ENCODE results near the gene NPC1L1. TPM values are rescaled to one million over a fixed set of nuclear protein-coding genes. Genes with fewer than 3 reads are reported as not detected.

NPC1L1 gene
- total RNA-seq, 1 experiment from 2014 or later, result 0.15 TPM

DNA sequence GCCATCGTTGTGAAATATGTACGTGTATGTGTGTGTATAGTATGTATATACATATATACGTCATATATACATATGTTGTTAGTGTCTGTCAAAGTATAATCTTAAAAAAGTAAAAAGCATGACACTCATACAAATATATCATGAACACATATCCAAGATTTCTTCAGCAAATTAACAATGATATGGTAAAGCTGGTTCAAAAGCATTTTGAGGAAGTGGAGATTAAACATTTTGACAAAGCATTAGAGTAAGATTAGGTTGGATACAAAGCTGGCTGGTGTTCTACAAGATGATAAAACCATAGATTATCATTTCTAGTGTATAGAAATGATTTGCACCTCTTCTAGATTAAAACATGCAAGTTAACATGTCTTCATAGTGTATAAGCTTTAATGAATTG lies 49.9 kb downstream of the NPC1L1 start:
- Histone ChIP-seq H3K4me1 (ENCODE audit: control insufficient read depth in 1 of 2, insufficient read depth in 2 of 2, low read length in 2 of 2) (peaks cover 5 to 16% of the 10 kb centered on the region in 2 experiments), H3K9ac (ENCODE audit: low read length) (peak overlapping the region; percentile 91), H3K27me3 (ENCODE audit: insufficient read depth, low read length) (no peaks in the 10 kb centered on the region), H3K27ac (ENCODE audit: low read depth, low read length) (peak overlapping the region; percentile 87; the same call in 1 of the 2 replicates), H3K36me3 (ENCODE audit: control insufficient read depth in 1 of 2, insufficient read depth in 2 of 2, low read length in 2 of 2) (no peaks in the 10 kb centered on the region; a peak in 1 of 4 replicates), H3K79me2 (ENCODE audit: insufficient read depth, low read length) (peaks cover 41% of the 10 kb centered on the region), H3K4me2 (ENCODE audit: low read length) (peak overlapping the region; percentile 83), H4K20me1 (ENCODE audit: insufficient read depth) (no peaks in the 10 kb centered on the region), H2AFZ (ENCODE audit: low read depth, low read length, poor library complexity, severe bottlenecking) (peak overlapping the region; percentile 90), H3K9me2 (ENCODE audit: insufficient read depth) (no peaks in the 10 kb centered on the region), H3K4me3 (replicated peaks in 1 of 2; ENCODE audit: low read depth in 1 of 2, low read length in 2 of 2) (peak overlapping the region; percentile 79 to 95), H3K9me3 (ENCODE audit: control insufficient read depth in 1 of 2, insufficient read depth in 1 of 2, low read depth in 1 of 2, low read length in 2 of 2) (no peaks in the 10 kb centered on the region)
- ChIA-PET RAD21 (ENCODE audit: low non-redundant PET in 1 of 2, low total read pairs in 2 of 2, uncharacterized antibody in 2 of 2, unreplicated experiment in 2 of 2) (no interaction called here), POLR2A (no interaction called here), CTCF (interaction anchor here (1.2 kb wide), 1 partner anchor 43 kb away, joined by 3 read pairs; no protein-coding TSS in a partner anchor)
- no peak for ATAC-seq
- no peak for TF ChIP-seq CEBPB (IDR thresholded peaks at IDR 0.05; ENCODE audit: low read depth)
- TF ChIP-seq JUND (IDR thresholded peaks at IDR 0.05), result no peak
- no peak for TF ChIP-seq EZH2phosphoT487 (IDR thresholded peaks at IDR 0.05; ENCODE audit: borderline replicate concordance)
- no peak for TF ChIP-seq CBX3 (IDR thresholded peaks at IDR 0.05; ENCODE audit: low read depth)
- no peak for TF ChIP-seq ELF1 (IDR thresholded peaks at IDR 0.05; ENCODE audit: borderline replicate concordance, low read depth)
- intact Hi-C loops (cut with micrococcal nuclease), result no loop called here
- BruUV-seq (replicated peaks), result TSS peak; percentile 91
- no peak for DNase-seq (ENCODE audit: low read depth, low spot score)

DNA sequence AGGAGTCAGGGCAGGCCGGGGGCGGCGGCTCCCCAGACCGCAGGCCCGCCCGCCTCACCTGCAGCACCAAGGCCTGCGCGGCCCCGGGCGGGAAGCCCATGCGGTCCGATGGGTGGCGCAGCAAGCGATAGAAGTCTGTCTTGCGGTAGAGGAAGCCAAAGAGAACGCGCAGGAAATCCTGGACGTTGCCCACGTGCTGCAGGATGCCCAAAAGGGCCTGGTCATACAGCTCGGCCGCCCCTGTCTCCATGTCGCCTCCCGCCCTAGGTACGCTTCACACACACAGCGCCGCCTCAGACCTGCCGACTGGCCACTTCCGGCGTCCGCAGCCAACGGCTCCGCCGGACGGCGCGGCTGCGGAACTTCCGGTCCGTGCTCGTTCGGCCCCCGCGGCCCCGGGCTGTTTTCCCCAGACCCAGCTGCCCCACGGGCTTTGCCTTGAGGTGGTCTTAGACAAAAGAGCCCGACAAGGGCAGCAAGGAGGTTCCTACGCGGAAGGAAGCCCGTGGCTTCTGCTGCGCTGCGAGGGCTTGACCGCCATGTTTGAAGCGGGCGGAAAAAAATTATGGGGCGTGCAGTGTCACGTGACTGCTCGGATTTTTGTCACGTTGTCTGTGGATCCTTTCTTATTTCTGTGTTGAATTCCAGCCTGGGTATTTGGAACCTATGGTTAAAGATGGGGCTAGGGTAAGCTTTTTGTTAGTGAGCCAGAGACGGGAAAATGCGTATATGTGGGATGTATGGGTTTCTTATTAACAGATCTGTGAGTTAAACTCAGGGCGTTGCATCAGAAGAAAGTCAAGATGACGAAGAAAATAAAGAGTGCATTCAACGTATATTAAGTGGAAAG lies 50.6 kb downstream of the NPC1L1 start, which contains the start of gene NUDCD3:
Gene NUDCD3, minus strand, starts transcription at position 308 of the 850 bp plus-strand sequence. Its CDS starts 58 bp downstream, at position 250.
- DNase-seq (ENCODE audit: low read depth, low spot score) (peak; percentile 78), ATAC-seq (peak; percentile 96)
- BruUV-seq (replicated peaks), result no TSS peak
- peak within 1 kb of the TSS; percentile 83 for H3K4me2 ChIP-seq (ENCODE audit: low read length)
- POLR2A ChIA-PET, result no interaction called here
- intact Hi-C loops (cut with micrococcal nuclease), result no loop called here
- peaks cover 5 to 16% of the 10 kb centered on the region in 2 experiments for H3K4me1 ChIP-seq (ENCODE audit: control insufficient read depth in 1 of 2, insufficient read depth in 2 of 2, low read length in 2 of 2)
- peaks cover 47% of the 10 kb centered on the region for H3K79me2 ChIP-seq (ENCODE audit: insufficient read depth, low read length)
- peak within 1 kb of the TSS; percentile 79 to 95 for H3K4me3 ChIP-seq (replicated peaks in 1 of 2; ENCODE audit: low read depth in 1 of 2, low read length in 2 of 2)
- CTCF ChIA-PET, result interaction anchor here (1.2 kb wide), 1 partner anchor 44 kb away, joined by 3 read pairs; no protein-coding TSS in a partner anchor
- H3K9me2 ChIP-seq (ENCODE audit: insufficient read depth), result no peaks in the 10 kb centered on the region
- no peaks in the 10 kb centered on the region for H4K20me1 ChIP-seq (ENCODE audit: insufficient read depth)
- no peaks in the 10 kb centered on the region for H3K27me3 ChIP-seq (ENCODE audit: insufficient read depth, low read length)
- H2AFZ ChIP-seq (ENCODE audit: low read depth, low read length, poor library complexity, severe bottlenecking), result peak within 1 kb of the TSS; percentile 90
- peaks cover 0 to 3% of the 10 kb centered on the region in 2 experiments; a peak in 2 of 4 replicates for H3K36me3 ChIP-seq (ENCODE audit: control insufficient read depth in 1 of 2, insufficient read depth in 2 of 2, low read length in 2 of 2)
- peak within 1 kb of the TSS; percentile 87 for H3K27ac ChIP-seq (ENCODE audit: low read depth, low read length)
- RAD21 ChIA-PET (ENCODE audit: low non-redundant PET in 1 of 2, low total read pairs in 2 of 2, uncharacterized antibody in 2 of 2, unreplicated experiment in 2 of 2), result no interaction called here
- H3K9ac ChIP-seq (ENCODE audit: low read length), result peak within 1 kb of the TSS; percentile 91
- H3K9me3 ChIP-seq (ENCODE audit: control insufficient read depth in 1 of 2, insufficient read depth in 1 of 2, low read depth in 1 of 2, low read length in 2 of 2), result no peaks in the 10 kb centered on the region
- TF ChIP-seq, protein P1, sequence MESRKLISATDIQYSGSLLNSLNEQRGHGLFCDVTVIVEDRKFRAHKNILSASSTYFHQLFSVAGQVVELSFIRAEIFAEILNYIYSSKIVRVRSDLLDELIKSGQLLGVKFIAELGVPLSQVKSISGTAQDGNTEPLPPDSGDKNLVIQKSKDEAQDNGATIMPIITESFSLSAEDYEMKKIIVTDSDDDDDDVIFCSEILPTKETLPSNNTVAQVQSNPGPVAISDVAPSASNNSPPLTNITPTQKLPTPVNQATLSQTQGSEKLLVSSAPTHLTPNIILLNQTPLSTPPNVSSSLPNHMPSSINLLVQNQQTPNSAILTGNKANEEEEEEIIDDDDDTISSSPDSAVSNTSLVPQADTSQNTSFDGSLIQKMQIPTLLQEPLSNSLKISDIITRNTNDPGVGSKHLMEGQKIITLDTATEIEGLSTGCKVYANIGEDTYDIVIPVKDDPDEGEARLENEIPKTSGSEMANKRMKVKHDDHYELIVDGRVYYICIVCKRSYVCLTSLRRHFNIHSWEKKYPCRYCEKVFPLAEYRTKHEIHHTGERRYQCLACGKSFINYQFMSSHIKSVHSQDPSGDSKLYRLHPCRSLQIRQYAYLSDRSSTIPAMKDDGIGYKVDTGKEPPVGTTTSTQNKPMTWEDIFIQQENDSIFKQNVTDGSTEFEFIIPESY (IDR thresholded peaks at IDR 0.05; ENCODE audit: extremely low read depth, insufficient replicate concordance, low read length), result peak; percentile 28
- TF ChIP-seq ELF1 (IDR thresholded peaks at IDR 0.05; ENCODE audit: borderline replicate concordance, low read depth) (peak; percentile 94), EGR1 (IDR thresholded peaks at IDR 0.05; ENCODE audit: low read depth) (no peak), SRF (IDR thresholded peaks at IDR 0.05; ENCODE audit: low read depth) (peak; percentile 72; the same call in 1 of the 2 replicates), YY1 (IDR thresholded peaks at IDR 0.05; ENCODE audit: extremely low read depth, insufficient replicate concordance, low read depth, low read length) (peak; percentile 99), SP1 (IDR thresholded peaks at IDR 0.05; ENCODE audit: low read depth) (peak; percentile 29; the same call in 1 of the 2 replicates), TCF7L2 (IDR thresholded peaks at IDR 0.05; ENCODE audit: borderline replicate concordance, extremely low read depth, insufficient read depth, insufficient read length) (peak; percentile 93), POLR2AphosphoS5 (IDR thresholded peaks at IDR 0.05; ENCODE audit: low read depth, low read length) (peak; percentile 84), ZFX (IDR thresholded peaks at IDR 0.05) (peak; percentile 98)
- TF ChIP-seq, protein P2, sequence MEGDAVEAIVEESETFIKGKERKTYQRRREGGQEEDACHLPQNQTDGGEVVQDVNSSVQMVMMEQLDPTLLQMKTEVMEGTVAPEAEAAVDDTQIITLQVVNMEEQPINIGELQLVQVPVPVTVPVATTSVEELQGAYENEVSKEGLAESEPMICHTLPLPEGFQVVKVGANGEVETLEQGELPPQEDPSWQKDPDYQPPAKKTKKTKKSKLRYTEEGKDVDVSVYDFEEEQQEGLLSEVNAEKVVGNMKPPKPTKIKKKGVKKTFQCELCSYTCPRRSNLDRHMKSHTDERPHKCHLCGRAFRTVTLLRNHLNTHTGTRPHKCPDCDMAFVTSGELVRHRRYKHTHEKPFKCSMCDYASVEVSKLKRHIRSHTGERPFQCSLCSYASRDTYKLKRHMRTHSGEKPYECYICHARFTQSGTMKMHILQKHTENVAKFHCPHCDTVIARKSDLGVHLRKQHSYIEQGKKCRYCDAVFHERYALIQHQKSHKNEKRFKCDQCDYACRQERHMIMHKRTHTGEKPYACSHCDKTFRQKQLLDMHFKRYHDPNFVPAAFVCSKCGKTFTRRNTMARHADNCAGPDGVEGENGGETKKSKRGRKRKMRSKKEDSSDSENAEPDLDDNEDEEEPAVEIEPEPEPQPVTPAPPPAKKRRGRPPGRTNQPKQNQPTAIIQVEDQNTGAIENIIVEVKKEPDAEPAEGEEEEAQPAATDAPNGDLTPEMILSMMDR (IDR thresholded peaks at IDR 0.05 in 2 of 3, conservative IDR thresholded peaks at IDR 0.05 in 1 of 3; ENCODE audit: borderline replicate concordance in 1 of 3, insufficient read depth in 1 of 3, low read depth in 2 of 3, low read length in 2 of 3), result peak in 2 of 3 experiments; percentile 8 to 20; a peak in 2 of 6 replicates
- TF ChIP-seq, protein P3, sequence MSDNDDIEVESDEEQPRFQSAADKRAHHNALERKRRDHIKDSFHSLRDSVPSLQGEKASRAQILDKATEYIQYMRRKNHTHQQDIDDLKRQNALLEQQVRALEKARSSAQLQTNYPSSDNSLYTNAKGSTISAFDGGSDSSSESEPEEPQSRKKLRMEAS (IDR thresholded peaks at IDR 0.05), result peak; percentile 82

All from HCT116 (cell line).